ENCODE results near the gene TRAPPC2L.
"Not testable (repeated sequence)": the region's sequence is repeated elsewhere in the genome, so short reads cannot be mapped to it uniquely, and the experiment has no call there.

The TRAPPC2L gene

DNA sequence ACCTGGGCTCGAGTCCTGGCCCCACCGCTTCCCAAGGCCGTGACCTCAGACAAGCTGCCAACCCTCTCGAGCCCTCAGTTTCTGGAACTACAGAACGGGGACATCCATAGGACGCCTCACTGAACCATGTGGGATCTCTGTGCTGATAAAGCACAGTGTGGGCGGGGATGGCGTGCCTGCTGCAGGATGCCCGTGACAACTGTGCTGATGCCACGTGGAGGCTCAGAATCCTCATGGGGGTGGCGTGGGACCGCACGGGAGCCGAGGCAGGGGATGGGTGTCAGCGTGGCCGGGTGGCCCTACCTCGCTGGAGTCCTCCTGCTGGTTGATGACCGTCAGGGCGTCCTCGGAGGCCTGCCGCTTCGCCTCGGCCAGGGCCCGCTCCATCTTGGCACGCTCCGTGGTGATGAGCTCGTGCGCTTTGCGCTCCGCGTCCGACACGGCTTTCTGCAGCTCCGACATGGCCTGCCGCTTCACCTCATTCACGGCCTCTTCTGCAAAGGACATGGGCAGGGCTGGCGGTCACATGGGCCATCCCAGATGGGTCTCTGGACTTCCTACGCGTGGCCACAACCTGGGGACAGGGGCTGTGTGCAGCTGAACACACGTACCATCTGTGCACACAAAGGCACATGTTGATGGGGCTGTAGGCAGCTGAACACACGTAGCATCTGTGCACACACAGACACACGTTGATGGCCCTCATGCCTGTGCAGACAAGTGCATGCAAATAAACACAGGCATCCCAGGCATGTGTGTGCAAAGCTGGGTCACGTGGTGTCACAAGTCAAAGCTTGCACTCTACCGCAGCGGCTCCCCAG is 22.2 kb downstream of the TRAPPC2L start:
- no peak for DNase-seq

DNA sequence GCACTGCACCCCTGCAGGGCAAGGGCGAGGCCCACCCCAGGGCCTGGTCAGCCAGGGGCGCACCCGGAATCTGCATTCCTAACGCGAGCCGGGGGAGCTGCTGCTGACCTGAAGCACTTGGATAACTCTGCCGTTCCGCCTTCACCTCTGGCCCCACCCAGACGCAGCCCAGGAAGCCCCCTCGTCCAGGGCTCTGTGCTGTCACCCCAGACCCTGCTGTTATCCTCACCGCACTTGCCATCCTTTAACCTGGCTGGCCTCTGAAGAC is 22.8 kb downstream of the TRAPPC2L start:
- DNase-seq, result no peak

DNA sequence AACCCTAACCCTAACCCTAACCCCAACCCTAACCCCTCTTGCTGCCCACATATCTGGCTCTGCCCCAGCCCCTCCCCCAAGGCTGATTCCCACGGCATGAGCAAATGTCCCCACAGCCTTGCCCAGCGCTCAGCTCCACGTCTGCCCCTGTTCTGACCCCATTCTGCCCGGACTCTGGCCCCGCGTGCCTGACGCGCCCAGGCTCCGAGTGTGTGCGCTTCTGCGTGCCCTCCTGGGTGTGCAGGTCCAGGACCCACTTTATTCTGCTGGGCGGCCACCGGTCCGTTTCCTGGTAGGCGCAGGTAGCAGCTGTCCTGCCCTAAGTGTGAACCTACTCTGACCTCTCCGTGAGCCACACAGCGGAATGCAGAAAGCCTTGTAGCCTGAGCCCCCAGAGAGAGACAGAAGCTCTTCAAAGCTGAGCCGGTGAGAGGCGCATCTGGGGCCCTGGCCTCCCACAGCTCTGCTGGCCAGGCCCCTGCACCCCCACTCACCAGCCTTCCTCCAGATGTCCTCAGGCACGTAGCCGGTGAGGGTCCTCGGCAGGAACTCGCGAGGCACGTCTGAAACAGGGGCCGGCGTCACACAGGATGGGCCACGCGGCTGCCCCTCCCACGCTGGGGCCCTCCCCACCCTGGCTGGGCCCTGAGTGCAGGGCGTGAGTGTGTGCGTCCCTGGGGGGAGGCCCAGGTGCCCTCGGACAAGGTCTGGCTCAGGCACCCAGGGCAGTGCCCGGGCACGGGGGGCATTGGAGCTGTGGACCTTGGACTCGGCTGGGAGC is 23.5 kb downstream of the TRAPPC2L start:
- DNase-seq, result no peak

DNA sequence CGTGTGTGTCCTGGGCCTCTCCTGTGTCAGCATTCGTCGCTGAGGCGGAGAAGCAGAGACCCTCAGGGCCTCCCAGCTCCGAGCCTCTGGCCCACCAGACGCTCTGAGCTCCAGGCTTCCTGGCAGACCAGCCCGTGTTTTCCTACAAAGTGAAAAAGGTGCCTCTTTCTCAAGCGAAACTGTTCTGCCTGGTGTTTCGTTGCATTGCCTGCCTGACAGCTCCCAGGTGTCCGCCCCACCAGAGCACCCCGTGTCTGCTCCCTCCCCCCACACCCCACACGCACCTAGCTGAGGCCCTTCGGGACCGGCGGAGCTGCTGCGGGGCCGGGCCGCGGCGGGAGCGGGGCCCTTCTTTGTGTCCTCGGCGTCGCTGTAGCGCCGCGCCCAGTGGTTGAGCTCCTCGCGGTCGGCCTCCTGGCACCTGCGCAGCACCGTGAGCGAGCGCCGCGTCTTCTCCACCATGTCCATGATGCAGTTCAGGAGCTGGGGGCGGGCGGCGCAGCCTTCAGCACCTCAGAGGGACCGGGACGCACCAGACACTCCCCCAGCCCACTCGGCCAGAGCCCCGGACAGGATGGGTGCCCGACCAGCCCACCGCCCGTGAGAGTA is 24.2 kb downstream of the TRAPPC2L start:
- DNase-seq, result no peak

DNA sequence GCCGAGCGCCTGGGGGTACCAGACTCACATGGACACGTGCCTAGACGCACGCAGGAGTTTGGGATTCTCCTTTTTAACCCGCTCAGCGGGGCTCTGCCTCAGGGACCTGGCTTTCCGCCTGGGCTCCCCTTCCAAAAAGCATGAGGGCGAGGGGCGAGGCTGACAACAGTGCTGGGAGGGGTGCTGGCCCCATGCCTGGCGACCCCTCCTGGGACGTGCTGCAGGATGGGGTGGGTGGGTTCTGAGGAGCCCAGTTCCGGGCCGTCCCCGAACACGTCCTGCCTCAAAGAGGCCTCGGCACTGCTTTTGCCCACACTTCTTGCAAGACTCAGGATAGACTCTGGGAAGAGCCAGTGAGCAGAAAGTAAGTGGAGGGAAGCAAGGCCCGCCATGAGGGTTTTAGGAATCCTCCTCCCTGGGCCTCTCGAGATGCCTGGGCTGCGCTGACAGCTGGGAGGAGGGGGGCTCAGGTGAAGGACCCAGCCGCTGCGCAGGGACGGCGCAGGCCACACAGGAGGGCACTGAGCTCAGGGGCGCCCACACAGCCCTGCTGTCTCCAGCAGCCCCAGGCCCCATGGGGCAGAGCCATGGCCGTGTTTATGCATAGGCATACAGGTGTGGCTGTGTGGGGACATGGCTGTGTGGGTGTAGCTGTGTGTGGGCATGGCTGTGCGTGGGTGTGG is 24.9 kb downstream of the TRAPPC2L start:
- no peak for DNase-seq

DNA sequence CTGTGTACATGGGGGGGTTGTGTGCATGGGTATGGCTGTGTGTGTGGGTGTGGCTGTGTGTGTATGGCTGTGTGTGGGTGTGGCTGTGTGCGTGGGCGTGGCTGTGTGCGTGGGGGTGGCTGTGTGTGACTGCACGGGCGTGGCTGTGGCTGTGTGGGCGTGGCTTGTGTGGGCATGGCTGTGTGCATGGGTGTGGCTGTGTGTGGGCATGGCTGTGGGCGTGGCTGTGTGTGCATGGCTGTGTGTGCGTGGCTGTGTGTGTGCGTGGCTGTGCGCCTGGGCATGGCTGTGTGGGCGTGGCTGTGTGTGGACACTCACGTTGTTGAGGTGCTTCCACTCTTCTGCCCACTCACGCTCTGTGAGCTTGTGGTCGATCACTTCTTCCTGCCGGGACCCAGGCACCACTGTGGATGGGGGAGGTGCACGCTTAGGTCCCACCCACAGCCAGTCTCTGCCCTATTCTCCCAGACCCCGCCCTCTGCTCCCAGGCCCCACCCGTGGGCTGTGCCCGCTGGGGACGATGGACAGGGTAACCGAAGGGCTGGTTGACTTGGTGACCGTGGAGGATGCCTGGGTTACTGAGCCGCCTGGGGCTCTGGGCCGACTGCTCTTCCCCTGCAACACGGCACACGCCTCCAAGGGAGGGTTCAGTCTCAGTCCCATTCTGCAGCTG is 25.6 kb downstream of the TRAPPC2L start:
- no peak for DNase-seq

DNA sequence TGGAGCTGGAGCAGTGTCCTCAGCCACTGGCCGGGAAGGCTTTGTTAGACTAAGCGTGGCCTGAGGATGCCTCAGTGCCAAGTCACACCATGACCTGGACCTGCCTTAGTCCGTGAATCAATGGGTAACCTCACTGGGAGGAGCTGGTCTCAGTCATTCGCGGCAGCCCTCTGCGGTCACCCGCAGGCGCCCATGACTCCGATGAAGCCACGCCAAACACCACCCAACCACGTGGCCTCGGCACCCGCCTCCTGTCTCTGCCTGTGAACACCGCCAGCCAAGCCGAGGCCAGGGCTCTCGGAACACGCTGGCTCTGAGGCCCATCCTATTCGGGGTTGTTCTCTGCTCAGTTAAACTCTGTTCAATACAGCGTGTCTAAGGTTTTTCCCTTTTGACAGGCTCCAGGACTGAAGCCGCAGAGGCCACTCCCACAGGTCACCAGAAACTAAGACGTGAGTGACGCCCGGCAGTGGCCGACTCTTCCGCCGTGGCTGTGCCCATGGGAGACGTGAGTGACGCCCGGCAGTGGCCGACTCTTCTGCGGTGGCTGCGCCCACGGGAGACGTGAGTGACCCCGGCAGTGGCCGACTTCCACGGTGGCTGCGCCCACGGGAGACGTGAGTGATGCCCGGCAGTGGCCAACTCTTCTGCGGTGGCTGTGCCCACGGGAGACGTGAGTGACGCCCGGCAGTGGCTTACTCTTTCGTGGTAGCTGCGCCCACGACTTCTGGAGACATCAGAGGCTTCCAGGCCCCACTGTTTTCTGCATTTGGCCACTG is 26.4 kb downstream of the TRAPPC2L start:
- no peak for DNase-seq

DNA sequence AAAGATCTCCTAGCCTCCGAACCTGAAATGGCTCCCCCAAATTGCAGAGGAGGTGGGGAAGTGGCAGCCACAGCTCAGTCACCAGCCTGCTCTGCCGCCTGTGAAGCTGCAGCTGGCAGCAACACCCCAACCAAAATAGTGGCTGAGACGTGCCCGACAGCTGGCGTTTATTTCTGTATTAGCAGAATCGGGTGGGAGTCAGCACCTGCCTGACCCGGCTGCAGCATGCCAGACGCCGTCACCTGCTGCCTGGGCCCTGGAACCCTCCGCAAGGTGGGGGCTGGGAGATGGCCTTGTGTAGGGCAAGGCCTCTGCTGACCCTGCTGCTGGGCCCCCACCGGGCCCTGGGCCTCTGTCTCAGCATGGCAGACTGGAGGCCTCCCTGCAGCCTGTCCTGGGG is 27.0 kb downstream of the TRAPPC2L start:
- no peak for DNase-seq

DNA sequence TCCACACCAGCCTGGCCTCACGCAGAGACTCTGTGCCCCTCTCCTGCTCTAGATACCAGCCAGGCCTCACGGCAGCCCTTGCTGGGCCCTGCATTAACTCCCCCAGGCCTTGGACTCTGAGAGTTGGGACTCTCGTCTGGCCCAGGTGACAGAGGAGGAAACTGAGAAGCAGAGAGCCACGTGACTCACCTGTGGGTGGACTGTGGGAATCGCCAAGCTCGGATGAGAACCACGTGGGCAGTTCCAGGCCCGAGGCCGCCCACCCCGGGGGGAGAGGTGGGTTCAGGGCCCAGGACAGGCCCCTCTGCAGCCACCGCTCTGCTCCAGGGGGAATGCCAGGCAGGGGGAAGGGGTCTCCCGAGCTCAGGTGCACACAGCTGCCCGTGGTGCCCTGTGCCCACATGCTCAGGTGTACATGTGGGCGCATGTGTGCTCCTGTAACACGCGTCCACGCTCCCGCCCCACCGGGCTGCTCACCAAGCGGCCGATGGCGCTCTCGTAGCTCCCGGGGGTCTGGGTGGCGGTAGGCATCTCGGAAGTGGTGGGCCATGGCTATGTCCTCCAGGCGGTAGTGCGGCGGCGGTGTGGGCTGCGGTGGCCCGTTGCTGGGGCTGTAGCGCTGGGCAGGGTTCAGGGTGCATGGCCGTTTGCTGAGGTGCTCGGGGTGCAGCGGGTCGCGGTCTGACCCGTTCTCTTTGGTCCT is 27.8 kb downstream of the TRAPPC2L start:
- no peak for DNase-seq

DNA sequence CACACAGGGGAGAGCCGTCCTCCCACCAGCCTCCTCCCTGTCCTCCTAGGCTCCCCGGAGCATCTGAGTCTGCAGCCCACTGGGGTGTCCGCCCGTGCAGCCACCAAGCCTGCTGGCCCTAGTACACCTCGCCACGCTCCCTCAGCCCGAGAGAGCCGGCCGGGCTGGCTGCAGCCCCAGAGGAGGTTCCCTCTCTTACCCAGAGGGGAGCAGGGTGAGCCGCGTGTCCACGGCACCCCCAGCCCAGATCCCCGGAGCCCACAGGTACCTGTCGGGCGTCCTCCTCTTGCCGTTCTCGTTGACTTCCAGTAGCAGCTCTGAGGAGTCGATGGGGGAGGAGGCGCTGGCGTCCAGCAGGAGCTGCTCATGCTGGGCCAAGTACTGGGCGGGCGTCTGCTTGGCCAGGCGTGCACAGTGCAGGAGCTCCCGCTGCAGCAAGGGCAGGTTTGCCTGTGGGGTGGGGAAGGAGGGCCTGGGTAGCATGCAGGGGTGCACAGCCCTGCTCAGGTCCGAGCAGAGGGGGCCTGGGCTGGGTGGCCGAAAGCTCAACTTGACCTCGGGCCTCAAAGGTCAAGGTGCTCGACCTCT is 28.9 kb downstream of the TRAPPC2L start:
- no peak for DNase-seq

DNA sequence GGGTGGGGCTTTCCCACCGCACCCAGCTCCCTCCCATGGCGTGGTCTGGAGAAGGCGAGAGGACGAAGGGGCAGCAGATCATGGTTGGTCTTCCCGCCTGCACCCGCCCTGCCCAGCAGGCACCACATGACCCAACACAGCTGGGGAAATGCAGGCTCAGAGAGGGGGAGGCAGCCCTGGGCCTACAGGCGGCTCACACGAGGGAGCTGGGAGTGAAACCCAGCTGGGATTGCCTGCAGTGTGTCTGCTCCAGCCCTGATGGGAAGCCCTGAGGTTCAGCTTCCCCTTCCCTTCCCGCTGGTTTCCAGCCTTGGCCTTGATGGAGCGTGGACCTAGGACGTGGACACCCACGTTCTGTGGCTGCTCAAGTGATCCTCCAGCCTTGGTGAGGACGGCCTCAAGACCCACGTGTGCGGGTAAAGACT is 29.5 kb downstream of the TRAPPC2L start:
- no peak for DNase-seq

DNA sequence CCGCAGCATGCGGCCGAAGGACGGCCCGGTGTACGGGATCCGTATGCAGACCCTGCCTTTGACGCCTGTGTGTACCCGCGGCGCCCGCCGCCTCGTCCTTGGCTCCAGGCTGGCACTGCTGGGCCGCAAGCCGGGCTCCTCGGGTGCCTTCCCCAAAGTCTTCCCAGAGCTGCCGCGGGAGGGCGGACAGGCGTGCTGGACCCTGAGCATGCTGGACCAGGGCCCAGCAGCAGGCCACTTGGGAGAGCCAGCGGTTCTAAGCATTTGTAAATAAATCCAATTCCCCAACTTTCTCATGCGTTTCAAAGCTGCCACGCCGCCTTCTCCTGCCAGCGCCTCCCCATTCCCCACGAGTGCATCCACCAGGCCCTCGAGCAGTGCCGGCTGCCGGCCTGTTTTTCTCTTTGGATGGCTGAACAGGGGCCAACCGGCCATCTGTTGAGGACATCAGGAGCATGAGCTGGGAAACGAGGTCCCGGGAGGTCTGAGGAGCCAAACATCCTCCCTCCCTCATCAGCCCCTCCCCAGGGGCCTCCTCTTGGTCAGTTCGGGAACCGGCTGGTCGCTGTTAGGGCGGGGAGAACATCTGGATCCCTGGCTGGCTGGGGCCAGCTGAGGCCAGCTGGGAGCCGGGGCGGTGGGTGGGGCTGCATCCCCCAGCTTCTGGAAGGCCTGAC is 30.1 kb downstream of the TRAPPC2L start:
- no peak for DNase-seq

DNA sequence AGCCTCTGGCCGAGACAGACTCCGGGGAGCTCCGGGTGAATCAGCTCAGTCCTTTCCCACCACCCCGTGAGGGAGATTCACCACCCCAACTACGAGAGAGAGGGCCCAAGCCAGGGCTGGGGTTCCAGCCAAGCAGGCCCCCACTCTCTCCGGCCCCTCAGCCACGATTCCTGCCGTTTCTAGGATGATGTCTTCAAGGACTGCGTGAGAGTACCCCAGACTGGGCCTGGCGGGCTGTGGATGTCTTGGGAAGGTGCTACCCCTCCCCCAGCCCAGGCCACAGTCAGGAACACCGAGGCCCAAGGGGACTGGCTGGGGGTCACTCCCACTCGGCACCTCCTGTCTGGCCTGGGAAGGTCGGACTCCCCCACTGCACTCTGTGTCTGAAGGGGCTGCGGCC is 31.1 kb downstream of the TRAPPC2L start:
- no peak for DNase-seq

DNA sequence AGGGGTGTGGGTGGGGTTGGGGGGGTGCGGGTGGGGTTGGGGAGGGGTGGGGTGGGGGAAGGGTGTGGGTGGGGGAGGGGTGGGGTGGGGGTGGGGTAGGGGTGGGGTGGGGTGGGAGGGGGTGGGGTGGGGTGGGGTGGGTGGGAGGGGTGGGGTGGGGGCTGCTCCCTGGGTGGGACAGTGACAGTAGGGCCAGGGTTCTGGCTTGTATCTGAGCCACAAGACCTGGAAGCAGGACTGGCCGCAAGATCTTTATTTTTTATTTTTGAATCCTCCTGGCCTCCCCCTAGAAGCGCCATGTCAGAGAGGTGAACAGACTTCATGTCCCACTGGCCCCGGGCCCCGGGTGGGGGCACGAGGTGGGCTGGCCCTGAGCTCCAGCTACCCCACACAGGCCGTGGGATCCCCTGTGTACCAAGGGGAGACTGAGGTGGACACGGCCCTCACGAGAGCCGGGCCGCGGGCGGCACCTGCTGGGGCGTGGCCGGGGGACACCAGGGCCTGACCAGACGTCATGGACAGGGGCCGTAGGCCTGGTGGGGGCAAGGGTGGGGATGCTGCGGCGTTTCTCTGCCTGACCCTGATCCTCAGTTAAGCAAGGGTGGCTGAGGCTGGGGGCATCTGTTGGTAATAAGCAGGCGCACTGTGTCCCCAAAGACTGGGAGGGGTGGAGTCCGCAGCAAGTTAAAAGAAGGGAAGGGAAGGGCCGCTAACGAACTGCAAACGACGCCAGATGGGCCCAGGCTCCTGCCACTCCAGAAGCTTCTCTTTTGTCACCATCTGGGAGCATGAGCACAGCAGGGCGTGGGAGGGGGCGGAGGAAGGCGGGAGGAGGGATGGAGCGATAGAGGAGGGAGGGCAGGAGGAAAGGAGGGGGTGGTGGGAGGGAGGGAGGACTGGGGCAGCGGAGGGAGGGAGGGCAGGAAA is 31.8 kb downstream of the TRAPPC2L start:
- DNase-seq, result no peak

DNA sequence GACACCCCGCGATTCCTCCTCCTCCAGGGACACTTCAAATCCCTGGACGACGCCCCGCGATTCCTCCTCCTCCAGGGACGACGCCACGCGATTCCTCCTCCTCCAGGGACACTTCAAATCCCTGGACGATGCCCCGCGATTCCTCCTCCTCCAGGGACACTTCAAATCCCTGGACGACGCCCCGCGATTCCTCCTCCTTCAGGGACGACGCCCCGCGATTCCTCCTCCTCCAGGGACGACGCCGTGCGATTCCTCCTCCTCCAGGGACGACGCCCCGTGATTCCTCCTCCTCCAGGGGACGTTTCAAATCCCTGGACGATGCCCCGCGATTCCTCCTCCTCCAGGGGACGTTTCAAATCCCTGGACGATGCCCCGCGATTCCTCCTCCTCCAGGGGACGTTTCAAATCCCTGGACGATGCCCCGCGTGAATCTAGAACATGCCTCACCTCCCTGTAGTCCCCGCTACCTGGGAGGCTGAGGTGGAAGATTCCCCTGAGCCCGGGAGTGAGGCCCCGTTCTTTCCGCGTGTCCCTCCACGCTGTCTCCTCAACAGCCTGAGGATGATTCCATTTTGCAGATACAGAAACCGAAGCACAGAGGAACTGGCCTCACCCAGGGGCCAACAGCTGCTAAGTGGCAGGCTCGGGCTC is 32.9 kb downstream of the TRAPPC2L start:
- DNase-seq, result not testable (repeated sequence)

DNA sequence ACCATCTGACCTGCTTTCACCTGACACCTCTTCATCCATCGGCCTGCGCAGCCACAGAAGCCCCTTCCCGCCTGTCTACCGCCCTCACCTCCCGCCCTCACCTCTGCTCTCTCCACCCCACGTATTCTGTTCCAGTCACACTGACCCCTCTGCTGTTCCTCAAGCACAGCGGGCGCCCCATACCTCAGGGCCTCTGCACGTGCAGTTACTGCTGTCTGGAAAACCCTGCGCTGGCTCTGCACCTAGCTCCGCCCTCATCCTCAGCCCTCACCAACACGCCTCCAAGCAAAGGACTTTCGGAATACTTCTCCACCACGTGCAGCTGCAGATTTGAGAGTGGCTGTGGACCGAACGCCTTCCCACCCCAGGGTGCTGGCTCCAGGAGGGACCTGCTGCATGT is 34.2 kb downstream of the TRAPPC2L start:
- DNase-seq, result no peak

DNA sequence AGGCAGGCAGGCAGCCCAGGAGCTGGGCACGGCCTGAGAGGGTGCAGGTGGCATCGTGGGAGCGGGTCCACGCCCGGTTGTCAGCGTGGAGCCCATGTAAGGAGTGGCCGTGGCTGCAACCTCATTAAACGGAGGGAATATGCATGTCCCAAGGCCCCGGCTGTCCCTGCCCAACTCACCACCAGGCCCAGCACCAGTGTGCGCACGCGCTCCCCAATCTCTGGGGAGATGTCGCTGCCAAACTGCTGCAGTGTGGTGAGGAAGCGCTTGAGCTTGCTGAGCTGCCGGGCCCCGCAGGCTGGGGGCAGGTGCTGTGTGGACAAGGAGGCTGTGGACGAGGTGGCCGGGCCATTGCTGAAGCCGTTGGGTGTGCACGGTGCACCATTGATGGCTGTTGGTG is 35.1 kb downstream of the TRAPPC2L start:
- no peak for DNase-seq

DNA sequence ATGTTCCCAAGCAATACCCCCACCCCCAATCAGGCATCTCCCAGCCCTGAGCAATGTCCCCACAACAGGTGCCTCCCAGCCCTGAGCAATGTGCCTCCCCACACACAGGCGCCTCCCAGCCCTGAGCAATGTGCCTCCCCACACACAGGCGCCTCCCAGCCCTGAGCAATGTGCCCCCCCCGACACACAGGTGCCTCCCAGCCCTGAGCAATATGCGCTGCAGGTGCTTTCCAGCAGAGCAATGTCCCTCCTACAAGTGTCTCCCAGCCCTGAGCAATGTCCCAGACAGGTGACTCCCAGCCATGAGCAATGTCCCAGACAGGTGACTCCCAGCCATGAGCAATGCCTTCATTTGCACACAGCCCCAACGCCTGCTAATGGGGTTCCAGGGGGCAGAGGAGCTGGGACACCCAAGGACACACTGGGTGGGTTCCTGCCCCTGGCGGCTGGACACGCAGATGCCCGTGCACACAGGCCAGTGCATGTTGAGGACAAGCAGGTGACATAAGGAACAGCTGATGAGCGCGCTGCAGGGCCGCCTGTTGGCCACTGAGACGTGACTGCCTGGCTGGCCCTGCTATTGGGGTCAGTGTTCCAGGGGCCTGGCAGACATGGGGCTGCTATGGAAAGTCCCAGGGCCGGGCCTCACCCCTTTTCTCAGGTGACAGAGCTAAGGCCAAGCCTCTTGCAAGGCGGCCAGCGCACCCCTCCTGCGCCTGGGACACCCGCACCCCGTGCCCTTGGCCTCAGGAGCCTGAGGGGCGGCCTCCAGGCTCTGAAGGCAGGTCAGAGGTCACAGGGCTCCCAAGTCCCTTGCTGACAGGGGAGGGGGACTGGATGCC is 36.4 kb downstream of the TRAPPC2L start:
- no peak for DNase-seq

Data from inflammatory macrophage treated with lipopolysaccharide for 4 hours (primary cell).